ENCODE measurements around the gene PSAP.

The PSAP gene

DNA sequence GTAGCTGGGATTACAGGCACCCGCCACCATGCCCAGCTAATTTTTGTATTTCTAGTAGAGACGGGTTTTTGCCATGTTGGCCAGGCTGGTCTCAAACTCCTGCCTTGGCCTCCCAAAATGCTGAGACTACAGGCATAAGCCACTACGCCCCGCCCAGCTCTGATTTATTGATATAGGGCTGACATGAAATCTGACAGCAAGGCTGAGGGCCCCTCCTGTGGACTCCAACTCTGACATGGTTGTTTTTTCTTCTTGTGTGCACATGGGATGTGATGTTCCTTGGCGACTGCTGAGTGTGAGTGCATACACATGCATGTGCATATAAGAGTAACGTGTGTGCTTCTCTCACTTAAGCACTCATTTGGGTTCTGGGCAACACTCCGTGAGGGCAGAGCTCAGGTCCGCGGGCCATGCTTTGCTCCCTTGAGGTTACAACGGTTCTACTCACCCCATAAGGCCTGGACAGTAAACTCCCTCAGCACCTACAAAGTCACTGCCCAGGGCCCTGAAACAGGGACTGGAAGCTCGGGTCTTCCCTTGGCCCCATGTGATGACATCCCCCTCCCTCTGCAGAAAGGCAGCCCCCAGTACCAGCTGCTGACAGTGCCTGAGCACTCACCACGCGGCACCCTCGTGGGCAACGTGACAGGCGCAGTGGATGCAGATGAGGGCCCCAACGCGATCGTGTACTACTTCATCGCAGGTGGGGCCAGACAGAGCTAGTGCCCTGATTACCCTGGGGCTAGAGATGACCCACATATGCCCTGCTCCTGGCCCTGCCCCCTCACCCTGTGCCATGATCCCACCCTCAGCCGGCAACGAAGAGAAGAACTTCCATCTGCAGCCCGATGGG, 44.1 kb downstream of the PSAP start:
- DNase-seq = no peak

DNA sequence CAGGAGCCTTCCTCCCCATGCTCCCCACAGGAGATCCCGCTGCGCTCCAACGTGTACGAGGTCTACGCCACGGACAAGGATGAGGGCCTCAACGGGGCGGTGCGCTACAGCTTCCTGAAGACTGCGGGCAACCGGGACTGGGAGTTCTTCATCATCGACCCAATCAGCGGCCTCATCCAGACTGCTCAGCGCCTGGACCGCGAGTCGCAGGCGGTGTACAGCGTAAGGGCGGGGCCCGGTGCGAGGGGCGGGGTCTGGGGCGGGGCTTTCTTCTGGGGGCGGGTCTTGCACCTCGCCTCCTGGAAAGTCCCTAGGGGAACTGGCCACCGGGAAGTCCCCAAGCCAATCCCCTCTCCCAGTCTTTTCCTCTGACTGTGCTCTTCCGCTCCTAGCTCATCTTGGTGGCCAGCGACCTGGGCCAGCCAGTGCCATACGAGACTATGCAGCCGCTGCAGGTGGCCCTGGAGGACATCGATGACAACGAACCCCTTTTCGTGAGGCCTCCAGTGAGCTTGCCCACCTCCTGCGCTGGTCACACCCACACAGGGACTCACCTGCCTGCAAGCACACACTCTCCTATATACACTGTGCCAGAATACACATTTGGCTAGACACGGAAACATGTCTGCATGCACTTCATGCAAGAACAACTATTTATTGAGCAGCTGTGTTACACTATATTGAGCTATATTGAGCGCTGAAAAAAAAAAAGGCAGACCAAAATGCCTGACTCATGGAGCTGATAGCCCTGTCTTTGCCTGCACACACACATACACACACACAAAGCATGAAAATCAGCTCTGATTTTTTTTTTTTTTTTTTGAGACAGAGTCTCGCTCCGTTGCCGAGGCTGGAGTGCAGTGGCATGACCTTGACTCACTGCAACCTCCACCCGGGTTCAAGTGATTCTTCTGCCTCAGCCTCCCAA, 45.0 kb downstream of the PSAP start:
- DNase-seq = no peak

DNA sequence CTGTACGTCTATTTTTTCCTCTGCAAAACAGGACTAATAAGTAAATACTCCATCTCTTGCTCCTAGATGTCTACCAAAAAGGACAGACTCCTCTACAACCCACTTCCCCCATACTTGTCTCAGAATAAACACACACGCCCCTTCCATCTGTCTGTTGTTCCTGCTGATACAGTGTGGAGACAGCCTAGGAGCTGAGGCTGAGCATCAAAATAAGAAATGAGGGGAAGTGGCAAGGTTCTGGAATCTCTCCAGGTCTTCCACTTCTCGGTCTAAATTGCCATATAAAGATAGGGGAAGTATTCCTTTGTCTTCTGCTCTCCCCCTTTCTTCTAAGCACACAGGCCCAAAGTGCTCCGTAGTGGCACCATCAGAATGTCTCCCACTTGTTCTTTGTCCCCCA, 47.0 kb downstream of the PSAP start:
- no peak for DNase-seq

DNA sequence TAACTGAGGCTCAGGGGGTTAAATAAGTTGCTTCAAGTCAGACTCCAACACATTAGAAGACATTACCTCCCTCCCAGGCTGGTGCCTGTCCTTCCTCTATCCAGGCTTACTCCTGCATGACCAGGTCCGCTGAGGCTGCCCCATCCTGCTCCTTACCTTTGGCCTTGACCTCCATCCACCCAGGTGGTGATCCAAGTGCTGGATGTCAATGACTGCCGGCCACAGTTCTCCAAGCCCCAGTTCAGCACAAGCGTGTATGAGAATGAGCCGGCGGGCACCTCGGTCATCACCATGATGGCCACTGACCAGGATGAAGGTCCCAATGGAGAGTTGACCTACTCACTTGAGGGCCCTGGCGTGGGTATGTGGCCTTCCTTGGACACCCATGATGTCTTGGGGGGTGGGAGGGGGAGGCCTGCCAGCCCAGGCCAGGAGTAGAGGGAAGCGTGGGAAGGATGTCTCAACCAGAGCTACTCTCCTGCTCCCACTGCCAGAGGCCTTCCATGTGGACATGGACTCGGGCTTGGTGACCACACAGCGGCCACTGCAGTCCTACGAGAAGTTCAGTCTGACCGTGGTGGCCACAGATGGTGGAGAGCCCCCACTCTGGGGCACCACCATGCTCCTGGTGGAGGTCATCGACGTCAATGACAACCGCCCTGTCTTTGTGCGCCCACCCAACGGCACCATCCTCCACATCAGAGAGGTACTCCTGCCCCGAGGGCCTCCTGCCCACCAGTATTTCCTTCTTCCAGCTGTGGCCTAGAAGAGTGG, 48.1 kb downstream of the PSAP start:
- no peak for DNase-seq

DNA sequence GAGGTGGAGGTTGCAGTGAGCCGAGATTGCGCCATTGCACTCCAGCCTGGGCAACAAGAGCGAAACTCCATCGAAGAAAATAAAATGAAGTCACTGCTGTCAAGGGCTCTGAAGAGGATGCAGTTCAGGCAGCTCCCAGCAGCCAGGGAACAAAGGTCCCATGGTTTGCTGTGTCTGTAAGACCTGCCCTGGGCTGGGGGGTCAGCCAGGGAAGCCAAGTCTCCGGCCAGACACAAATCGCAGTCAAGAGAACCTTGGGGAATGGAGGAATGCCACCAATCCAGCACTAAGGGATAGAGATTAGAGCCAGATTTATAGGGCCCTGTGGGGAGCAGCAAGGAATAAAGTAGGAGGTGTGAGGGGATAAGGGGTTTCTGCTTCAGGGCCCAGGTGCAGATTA, 48.8 kb downstream of the PSAP start:
- DNase-seq = no peak

DNA sequence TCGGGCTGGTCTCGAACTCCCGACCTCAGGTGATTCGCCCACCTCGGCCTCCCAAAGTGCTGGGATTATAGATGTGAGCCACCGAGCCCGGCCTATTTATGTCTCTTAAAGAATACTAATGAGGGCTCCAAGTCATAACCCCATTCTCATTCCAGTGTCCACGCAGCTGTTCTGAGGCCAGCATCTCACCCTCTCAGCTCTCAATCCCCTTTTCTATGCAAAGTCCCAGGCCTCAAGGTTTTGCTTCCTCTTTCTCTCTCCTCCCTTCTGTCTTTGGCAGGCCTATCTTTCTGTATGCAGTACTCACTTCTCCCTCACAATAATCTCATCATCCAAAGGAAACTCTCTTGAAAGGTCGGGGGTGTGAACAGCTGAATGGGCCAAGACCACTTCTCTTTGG, 49.7 kb downstream of the PSAP start:
- DNase-seq = no peak

DNA sequence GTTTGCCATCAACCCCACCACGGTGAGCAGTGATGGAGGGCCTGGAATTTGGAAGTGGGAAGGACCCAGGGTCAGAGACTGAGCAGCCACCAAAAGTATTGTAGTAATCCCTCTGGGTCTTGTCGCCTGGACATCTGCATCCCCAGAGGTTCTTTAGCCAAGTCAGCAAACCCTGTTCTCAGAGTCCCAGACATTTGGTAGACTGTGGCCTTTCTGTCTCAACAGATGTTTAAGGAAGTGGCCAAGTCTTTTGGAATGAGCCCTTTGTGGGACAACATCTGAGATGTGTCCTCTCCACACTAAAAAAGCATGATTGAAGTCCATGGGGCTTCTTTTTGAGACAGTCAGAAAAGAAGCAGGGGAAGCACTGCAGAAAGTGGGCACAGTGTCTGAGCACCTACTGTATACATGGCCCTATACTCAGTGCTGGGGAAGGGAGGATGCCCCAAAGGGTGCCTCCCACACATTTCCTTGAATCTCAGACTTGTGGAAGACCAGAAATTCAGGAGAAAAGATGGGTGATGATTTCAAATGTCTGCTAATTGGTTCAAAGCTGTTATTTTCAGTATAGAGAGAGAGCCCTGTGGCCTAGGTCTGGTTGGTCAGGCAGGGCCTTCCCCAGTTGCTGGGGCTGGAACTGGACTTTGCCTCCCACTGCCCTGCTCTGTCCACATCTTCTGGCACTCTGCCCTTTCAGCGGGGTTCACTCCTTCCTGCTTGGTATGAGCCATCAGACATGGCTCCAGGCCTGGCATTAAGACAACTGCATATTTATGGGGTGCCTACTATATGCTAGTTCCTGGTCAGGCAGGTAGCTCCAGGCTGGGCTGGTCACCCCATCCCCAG, 51.2 kb downstream of the PSAP start:
- DNase-seq = no peak

DNA sequence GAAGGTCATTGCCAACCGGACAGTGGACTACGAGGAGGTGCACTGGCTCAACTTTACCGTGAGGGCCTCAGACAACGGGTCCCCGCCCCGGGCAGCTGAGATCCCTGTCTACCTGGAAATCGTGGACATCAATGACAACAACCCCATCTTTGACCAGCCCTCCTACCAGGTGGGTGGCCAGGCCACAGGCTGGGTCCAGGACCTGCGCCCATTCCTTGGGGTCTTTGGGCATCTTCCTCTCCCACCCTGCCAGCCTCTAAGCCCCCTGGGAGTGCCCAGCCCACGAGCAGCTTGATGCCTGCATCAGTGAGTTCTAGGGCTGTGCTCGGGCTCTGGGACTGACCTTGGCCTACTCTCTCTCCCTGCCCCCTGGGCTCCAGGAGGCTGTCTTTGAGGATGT, 51.9 kb downstream of the PSAP start:
- no peak for DNase-seq

DNA sequence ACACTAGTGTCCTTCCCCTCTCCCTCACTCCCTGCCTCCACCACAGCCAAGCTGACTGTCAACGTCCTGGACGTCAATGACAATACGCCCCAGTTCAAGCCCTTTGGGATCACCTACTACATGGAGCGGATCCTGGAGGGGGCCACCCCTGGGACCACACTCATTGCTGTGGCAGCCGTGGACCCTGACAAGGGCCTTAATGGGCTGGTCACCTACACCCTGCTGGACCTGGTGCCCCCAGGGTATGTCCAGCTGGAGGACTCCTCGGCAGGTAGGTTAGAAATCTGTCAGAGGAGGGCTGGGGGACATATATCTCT, 52.8 kb downstream of the PSAP start:
- DNase-seq = no peak

DNA sequence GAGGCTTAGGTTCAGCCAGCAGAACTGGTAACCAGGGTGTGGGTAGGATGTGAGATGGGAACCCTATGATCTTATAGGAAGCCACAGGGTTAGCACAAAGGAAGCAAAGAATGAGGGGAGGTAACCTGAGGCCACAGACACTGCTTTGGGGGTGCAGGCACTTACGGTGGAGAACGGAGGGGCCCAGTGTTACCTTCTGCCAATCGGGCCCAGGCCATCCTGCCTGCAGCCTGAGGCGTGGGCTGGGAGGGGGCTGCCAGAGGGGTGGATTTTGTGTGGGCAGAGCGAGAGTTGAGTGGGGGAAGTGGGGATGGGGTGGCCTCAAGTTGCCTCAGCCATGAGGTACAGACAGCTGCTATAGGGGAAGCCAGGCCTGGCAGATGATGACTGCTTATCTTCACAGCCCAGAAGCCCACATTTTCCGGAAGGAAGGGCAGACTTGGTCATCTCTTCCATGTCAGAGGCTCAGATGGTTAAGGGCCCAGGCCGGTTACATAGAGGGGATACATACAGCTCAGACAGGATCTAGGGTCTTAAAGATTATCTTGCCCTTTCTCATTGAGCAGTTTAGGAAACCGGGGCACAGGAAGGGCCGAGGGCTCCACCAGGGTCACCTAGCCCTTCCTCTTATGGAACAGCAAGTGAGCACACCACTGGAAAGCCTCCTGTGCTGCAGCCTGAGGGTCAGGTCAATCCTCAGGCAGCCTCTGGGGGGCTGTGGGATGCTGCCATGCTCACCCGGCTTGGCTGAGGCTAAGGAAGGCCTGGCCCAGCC, 53.3 kb downstream of the PSAP start:
- DNase-seq = no peak

DNA sequence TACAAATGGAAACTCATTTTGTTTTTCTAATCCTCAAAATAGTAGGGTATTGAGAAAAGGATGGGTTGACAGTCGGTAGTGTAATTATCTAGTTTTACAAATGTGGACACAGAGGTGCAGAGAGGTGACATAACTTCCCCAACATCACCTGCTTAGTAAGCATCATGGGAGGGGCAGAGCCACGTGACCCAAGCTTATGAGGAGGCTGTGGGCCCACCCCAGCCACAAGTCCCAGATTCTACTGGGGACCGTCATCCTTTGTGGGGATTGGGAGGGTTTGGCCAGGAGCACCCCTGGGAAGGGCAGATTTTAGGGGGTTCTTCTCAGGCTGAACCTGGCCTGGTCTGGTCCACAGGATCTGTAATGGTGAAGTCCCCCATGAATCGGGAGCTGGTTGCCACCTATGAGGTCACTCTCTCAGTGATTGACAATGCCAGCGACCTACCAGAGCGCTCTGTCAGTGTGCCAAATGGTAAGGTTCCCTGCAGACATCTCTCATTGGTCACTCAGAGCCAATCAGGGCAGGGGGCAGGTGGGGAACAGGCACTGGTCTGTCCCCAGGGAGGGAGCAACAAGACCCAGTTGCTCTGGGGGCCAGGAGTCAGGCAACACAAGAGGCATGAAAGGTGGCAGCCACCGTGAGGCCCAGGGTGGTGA, 54.2 kb downstream of the PSAP start:
- DNase-seq = no peak

DNA sequence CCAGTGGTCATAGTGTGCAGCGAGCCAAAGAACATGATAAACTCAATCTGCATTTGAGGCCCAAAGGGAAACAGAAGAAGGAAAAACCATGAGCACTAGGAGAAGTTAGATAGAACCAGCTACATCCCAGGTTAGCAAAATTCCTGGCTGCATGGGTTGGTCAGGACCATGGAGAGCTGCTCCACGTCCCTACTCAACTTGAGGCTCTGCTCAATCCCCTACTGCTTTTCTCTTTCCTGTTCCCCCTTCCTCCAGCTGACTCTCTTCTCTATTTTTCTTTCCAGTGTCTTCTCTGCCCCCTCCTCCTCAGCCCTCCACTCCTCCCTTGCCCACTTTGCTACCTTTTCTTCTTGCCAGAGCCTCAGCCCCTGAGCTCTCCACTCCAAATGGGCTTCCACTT, 55.8 kb downstream of the PSAP start:
- no peak for DNase-seq

DNA sequence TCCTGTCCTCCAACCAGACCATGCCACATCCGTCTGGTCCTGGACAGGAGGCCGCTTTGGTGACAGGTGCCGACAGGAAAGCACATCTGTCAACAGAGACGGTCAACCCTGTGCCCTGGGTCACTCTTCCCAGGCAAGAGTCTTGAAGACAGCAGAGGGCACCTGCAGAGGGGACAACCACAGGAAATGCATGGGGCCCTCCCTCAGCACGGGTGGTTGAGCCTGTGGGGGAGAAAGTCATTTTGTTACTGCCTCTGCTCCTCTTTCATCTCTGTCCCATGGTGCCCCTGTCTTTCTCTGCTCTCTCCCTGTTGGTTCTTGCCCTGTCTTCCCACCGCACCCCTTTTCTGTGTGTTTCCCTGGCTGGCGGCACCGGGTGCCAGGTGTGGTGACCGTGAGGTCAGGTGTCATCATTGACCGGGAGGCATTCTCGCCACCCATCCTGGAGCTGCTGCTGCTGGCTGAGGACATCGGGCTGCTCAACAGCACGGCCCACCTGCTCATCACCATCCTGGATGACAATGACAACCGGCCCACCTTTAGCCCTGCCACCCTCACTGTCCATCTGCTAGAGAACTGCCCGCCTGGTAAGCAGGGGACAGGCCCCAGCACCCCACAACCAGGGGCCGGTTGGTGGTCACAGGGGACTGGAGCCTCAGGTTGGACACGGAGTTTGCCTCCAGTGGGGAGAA, 60.2 kb downstream of the PSAP start:
- DNase-seq = no peak

DNA sequence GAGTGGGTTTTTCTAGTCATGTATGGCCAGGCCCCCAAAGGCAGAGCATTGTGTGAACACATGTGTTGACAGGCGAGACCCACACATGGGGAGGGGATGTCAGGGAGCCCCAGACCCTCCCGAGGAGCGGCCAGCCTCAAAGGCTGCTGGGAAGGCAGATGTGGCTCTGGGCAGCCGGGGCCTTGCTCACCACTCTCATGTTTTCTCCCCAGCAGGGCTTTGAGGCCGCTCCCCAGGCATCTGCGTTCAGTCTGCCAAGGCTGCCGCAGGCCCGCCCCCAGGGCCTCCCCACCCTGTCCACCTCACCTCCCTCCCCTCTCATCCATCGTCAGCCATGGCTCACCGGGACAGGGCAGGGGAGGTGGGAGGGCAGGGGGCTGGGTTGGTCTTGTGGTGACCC, 61.2 kb downstream of the PSAP start:
- DNase-seq = no peak

DNA sequence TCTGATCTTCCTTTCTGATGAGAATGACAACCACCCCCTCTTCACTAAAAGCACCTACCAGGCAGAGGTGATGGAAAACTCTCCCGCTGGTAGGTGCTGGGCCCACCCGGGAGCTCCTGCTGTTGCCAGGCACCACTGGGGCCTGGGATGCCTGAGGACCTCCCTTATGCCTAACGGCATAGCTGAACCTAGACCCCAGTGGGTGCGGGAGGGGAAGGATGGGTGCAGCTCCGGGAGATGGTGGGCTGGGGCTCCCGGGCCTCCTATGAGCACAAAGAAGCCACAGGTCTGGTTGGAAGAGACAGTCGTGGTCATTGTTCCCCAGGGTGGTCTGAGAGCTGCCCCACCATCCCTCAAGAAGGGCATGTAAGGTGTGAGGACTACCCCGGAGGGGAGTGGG, 62.1 kb downstream of the PSAP start:
- DNase-seq = no peak

DNA sequence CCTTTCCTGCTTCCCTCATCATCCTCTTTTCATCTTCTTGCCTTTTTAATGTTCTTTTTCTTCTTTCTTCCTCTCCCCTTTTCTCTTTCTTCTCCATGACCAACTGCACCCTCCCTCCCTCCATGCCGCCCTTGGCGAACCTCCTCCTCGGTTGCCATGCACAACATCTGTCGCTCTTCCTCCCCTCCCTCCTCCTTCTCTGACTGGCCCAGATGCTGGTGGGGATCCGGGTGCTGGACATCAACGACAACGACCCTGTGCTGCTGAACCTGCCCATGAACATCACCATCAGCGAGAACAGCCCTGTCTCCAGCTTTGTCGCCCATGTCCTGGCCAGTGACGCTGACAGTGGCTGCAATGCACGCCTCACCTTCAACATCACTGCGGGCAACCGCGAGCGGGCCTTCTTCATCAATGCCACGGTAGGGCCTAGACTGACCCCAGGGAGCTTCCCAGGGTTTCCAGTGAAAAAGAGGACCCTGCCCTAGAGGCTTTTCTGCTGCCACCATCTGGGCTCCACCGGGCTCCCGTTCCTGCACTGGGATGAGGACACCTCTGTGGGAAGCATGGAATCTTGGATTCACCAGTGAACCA, 66.3 kb downstream of the PSAP start:
- DNase-seq = no peak

DNA sequence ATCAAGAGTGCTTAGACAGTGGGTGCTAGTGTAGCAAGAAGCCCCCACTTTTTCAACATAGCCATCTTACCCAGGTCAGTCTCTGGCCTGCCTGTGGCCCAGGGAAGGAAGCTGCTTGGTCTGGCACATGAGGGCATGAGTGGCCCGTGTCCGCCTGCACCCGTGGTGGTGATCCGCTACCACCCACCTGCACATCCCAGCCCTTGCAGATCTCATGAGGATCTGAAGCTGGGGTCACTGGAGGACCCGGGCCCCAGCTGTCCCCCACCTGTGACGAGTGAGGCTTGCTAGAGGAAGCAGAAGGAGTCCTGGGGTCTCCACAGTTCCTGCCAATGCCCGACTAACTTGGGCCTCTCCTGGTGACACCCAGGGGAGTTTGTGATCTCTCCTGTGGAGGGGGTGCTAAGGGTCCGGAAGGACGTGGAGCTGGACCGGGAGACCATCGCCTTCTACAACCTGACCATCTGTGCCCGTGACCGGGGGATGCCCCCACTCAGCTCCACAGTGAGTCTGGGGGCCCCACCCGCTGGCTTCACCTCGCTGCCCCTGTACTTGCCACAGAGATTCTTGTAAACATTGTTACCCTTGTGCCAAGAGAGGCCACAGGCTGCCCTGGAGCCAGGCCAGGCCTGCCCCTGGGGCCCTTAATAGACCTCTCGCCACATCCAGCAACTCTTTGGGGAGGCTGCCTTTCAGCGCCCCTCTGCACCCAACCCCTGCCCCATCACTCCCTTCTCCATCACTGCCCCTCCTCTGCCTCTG, 67.0 kb downstream of the PSAP start:
- no peak for DNase-seq

DNA sequence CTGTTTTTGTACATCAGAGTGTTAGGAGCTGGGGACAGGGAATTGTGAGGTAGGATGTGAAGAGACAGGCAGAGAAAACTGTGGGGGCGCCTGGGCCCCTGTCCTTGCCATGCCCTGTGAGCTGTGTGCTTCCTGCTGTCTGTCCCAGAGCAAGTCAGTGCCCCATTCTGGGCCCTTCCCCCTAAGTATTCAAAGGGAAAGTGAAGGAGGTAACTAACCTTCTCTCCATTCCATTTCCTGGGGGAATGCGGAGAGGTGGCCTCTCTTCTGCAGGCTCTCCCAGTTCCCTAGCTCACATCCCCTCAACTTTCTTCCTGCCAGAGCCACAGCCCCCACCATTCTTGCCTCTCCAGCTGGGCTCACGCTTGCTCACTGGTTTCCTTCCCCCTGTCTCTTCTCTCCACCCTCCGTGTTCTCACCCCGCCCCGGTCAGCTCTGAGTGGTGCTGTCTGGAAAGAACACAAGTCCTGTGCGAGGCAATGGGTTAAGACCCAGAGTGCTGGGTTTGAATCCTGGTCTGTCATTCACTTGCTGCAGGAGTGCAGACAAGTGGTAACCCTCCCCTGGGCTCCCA, 68.0 kb downstream of the PSAP start:
- DNase-seq = no peak

Data from stimulated activated CD8-positive, alpha-beta memory T cell treated with anti-CD3 and anti-CD28 coated beads, Interleukin-4, amount 100 ng/mL, for 48 hours (primary cell).